Loucy (cell line): ENCODE measurements around the gene HIVEP2.

Source experiments
- H2AFZ ChIP-seq: fragments of 200-600 bp; sonication (generic); 2 replicates; pipeline ENCODE4 v1.6.0; 2016; ENCODE audit warnings: antibody characterized with exemption, mild to moderate bottlenecking, low read length, moderate library complexity
- H3F3A ChIP-seq: fragments of 200-600 bp; 2 replicates; pipeline ENCODE4 v1.6.0; 2016; ENCODE audit warnings: antibody characterized with exemption, low read depth, mild to moderate bottlenecking
- H3K27me3 ChIP-seq: fragments of 200-600 bp; sonication (generic); 2 replicates; pipeline ENCODE4 v1.6.1; 2014; ENCODE audit warnings: low read length, mild to moderate bottlenecking; ENCODE audit not compliant: insufficient read depth, poor library complexity, severe bottlenecking
- H3K36me3 ChIP-seq: fragments of 200-600 bp; sonication (generic); 2 replicates; pipeline ENCODE4 v1.6.1; 2016; ENCODE audit warnings: low read length; ENCODE audit not compliant: insufficient read depth
- H3K4me1 ChIP-seq: fragments of 200-600 bp; sonication (generic); 2 replicates; pipeline ENCODE4 v1.5.1; 2014; ENCODE audit warnings: low read length, mild to moderate bottlenecking; ENCODE audit not compliant: insufficient read depth, poor library complexity, severe bottlenecking
- H3K4me2 ChIP-seq: fragments of 200-600 bp; sonication (generic); 2 replicates; pipeline ENCODE4 v1.6.0; 2014; ENCODE audit warnings: antibody characterized with exemption, low read length, low read depth, mild to moderate bottlenecking; ENCODE audit not compliant: poor library complexity, severe bottlenecking
- H3K4me3 ChIP-seq: fragments of 200-600 bp; sonication (generic); 2 replicates; pipeline ENCODE4 v1.5.1; 2014; ENCODE audit warnings: low read length, mild to moderate bottlenecking, mixed read lengths; ENCODE audit not compliant: poor library complexity, severe bottlenecking
- H3K79me2 ChIP-seq: fragments of 200-600 bp; sonication (generic); 2 replicates; pipeline ENCODE4 v1.6.1; 2014; ENCODE audit warnings: low read length; ENCODE audit not compliant: insufficient read depth
- H3K9ac ChIP-seq: fragments of 200-600 bp; sonication (generic); 2 replicates; pipeline ENCODE4 v1.6.0; 2014; ENCODE audit warnings: mild to moderate bottlenecking, low read depth, low read length, moderate library complexity; ENCODE audit not compliant: poor library complexity, severe bottlenecking
- H3K9me2 ChIP-seq: fragments of 200-600 bp; sonication (generic); replicated peaks from 2 replicates; pipeline ENCODE4 v1.6.1; 2016; ENCODE audit warnings: low read depth, low read length, mixed read lengths
- H3K9me3 ChIP-seq: fragments of 200-600 bp; sonication (generic); 2 replicates; pipeline ENCODE4 v1.6.1; 2014; ENCODE audit warnings: mild to moderate bottlenecking, antibody characterized with exemption, low read length, low read depth; ENCODE audit not compliant: insufficient read depth
- H4K20me1 ChIP-seq: fragments of 200-600 bp; sonication (generic); 2 replicates; pipeline ENCODE4 v1.6.0; 2014; ENCODE audit warnings: antibody characterized with exemption, low read length, mild to moderate bottlenecking; ENCODE audit not compliant: insufficient read depth, poor library complexity, severe bottlenecking
- CTCF ChIP-seq: fragments of 200-600 bp; sonication (generic); conservative IDR thresholded peaks from 2 replicates; pipeline ENCODE4 v1.5.1; 2014; ENCODE audit warnings: mild to moderate bottlenecking, antibody characterized with exemption, low read length
- EZH2phosphoT487 ChIP-seq: fragments of 200-600 bp; IDR thresholded peaks from 2 replicates; pipeline ENCODE4 v1.6.1; 2018; ENCODE audit warnings: antibody characterized with exemption, mild to moderate bottlenecking, moderate library complexity, borderline replicate concordance

HIVEP2 gene

GRCh38 chr6:142880201-142880600, 64.8 kb downstream of the HIVEP2 start:
- Histone ChIP-seq H3K79me2 (peaks cover 99% of the 10 kb centered on the region), H3K27me3 (no peaks in the 10 kb centered on the region), H3K4me3 (no peak overlapping the region), H3K9me2 (no peaks in the 10 kb centered on the region), H3K4me1 (peaks cover 34% of the 10 kb centered on the region), H3F3A (no peaks in the 10 kb centered on the region), H3K9ac (no peak overlapping the region), H3K36me3 (peaks cover 9% of the 10 kb centered on the region; the same call in 1 of the 2 replicates), H4K20me1 (peaks cover 10% of the 10 kb centered on the region), H3K9me3 (no peaks in the 10 kb centered on the region), H2AFZ (no peak overlapping the region), H3K4me2 (no peak overlapping the region)
- TF ChIP-seq EZH2phosphoT487 (no peak), CTCF (no peak)

GRCh38 chr6:142879527-142879926, 65.4 kb downstream of the HIVEP2 start:
- no peak for TF ChIP-seq EZH2phosphoT487
- no peak for TF ChIP-seq CTCF
- H3K4me3 ChIP-seq: no peak overlapping the region
- no peak overlapping the region for H3K9ac ChIP-seq
- H2AFZ ChIP-seq: no peak overlapping the region
- peaks cover 99% of the 10 kb centered on the region for H3K79me2 ChIP-seq
- H4K20me1 ChIP-seq: peaks cover 9% of the 10 kb centered on the region
- no peaks in the 10 kb centered on the region for H3K9me2 ChIP-seq
- H3K4me1 ChIP-seq: peaks cover 34% of the 10 kb centered on the region
- H3K9me3 ChIP-seq: no peaks in the 10 kb centered on the region
- no peaks in the 10 kb centered on the region for H3F3A ChIP-seq
- H3K27me3 ChIP-seq: no peaks in the 10 kb centered on the region
- H3K4me2 ChIP-seq: no peak overlapping the region
- peaks cover 9% of the 10 kb centered on the region; the same call in 1 of the 2 replicates for H3K36me3 ChIP-seq

GRCh38 chr6:142879076-142879475, 65.9 kb downstream of the HIVEP2 start:
- Histone ChIP-seq H2AFZ (no peak overlapping the region), H3F3A (no peaks in the 10 kb centered on the region), H3K36me3 (peaks cover 9% of the 10 kb centered on the region; the same call in 1 of the 2 replicates), H3K79me2 (peaks cover 98% of the 10 kb centered on the region), H3K4me2 (no peak overlapping the region), H3K4me1 (peaks cover 34% of the 10 kb centered on the region), H3K9ac (no peak overlapping the region), H3K9me3 (no peaks in the 10 kb centered on the region), H3K4me3 (no peak overlapping the region), H4K20me1 (peaks cover 11% of the 10 kb centered on the region), H3K27me3 (no peaks in the 10 kb centered on the region), H3K9me2 (no peaks in the 10 kb centered on the region)
- no peak for TF ChIP-seq CTCF
